HG02852 (cell line): ENCODE measurements around the gene ZNF821.
"Not testable (repeated sequence)": the region's sequence is repeated elsewhere in the genome, so short reads cannot be mapped to it uniquely, and the experiment has no call there.

Experiments used
- ATAC-seq: cut with Tn5 transposase; IDR thresholded peaks from one replicate; pipeline ENCODE4 v1.9.1; 2021; ENCODE audit warnings: mild to moderate bottlenecking, moderate library complexity; ENCODE audit not compliant: unreplicated experiment

The ZNF821 gene

DNA sequence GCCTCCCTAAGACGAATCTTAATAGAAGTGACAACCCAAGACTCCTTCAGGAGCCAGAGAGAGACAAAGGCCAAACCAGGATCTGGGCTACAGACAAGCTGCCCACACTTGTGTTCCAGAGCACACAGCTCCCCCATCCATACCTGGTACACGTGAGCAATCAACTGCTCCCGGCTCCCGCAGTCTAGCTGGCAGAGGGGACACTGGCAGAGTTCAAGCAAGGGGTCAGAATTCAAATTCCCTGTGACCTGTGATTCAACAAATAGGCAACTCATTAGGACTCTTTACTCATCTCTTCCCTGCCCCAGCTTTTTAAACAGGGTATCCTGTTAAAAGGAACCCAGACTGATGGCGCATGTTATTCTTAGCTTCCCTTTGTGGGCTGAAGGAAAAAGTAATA is 20.0 kb downstream of the ZNF821 start:
- no peak for ATAC-seq

DNA sequence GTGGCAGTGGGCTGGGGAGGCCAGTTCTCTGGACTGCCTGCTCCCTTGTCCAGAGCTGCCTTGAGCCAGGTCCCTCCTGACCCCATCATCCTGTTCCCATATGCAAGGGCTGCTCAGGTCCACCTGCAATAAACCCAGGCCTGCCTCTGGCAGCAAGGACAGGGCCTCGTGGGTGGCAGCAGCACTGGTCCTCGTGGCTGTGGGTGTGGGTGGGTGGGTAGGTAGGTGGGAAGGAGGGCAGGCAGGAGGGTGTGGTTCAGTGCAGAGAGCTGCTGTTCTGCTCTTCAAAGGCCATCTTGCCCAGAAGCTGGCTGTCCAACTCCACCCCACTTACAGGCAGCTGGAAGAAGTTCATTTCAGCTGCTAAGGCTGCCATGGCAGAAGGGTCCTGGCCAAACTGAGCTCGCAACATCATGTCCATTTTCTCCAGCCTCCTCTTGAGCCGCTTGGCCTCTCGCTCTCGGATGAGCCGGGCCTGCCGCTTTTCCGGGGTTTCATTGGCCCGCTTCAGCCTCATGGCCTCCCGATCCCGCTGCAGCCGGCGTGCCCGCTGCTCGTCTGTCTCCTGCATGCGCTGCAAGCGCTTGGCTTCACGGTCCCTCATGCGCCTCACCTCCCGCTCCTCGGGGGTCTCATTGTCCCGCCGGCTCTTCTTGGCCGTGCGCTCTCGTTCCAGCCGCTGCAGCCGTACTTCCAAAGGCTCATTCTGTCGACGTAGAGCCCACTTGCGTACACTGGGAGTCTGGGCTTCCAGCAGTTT is 24.0 kb downstream of the ZNF821 start:
- ATAC-seq = no peak

DNA sequence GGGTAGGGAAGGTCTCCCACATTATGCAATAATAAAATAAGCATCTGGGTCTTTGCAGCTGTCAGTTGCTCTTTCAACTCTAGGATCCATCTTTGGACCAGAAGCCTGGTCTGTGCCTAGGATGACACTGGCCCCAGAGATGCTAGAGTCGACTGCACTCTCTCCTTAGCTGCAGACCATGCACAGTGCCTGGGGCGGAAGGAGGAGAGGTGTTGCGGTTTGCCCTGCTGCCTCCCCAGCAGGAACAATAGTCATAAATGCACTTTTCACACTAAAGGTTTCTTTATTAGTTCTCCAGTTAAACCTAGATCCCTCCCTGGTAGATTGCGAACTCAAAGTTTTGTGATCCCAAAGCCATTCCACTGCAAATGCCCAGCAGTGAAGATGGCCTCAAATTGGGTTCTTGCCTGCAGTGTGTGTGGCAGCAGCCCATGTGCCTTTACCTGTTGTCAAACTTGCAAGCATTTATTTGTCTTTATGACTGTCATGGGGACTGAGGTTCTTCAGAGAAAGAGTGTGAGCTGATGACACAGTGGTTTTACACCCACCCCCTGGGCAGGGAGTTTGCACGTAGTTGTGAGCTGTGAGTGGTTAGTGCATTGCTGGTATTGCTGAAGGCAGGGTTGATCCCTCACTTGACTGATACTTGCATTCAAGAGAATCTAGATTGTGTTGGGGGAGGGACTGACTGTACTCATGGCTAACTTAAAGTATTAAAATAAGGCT is 27.9 kb downstream of the ZNF821 start:
- ATAC-seq = no peak

DNA sequence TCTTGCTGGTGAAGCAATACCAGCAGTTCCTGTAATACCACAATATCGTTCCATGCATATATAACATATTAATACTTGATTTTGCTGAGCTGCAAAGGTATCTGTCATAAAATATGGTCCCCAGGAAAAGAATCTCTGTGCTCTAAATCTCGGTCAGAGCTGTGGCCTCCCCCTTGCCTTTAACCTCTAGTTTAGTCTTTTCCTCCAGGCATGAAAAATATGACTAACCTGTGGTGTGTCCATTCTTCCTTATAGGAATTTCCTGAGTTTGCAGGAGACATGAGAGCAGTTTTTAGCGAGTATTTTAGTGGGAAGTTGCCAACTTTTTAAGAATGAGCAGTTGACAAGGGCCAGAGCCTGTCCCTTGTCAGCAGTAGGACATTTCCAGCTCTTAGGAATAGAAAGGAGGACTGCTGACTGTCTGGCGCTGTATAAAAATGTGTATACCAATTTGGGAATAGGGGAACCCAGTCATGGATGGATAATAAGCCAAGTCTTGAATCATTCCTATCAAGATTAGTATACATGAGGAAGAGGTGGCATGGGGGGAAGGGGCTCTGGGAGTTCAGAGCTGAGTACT is 29.5 kb downstream of the ZNF821 start:
- no peak for ATAC-seq

DNA sequence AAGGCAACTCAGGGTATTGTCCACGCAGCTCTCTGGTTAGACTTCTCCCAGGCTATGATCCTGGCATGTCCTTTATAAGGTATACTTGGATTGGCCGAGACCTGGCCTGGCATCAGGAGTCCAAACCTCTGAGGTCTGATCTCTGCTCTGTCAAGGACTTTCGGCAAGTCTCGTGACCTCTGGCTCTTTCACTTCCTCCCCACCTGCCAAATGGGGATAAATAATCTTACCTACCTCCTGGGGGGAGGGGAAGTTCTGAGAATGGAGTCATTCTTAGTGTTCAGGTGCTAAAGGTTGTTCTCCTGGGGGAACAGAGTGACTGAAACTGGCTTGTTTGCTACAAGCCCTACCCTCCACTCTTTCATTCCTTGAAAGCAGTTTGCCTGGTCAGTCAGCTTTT is 30.6 kb downstream of the ZNF821 start:
- peak; percentile 64 for ATAC-seq

- ATAC-seq = no peak
These were observed 31.4 kb downstream of the ZNF821 start for GRCh38 chr16:71852561-71852960.

DNA sequence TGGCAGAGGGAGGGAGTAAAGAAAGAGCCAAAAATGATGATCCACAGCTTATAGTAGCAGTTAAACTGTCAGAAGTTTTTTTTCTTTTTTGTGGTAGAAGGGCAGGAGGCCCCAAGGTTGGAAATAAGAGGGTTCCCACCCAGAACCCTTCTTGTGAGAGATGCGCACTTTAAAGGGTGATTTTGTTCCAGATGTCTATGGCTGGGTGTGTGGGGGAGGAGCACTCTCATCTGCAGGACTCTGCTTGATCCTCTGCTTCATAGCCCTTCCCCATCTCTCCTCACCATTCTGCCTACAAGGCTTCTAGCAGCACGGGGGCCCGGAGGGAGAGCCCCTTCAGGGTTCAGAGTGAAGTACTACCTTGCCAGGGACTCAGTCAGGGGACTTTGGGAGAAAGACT is 31.8 kb downstream of the ZNF821 start:
- ATAC-seq = no peak

GRCh38 chr16:71851746-71852145 is 32.2 kb downstream of the ZNF821 start:
- no peak for ATAC-seq

DNA sequence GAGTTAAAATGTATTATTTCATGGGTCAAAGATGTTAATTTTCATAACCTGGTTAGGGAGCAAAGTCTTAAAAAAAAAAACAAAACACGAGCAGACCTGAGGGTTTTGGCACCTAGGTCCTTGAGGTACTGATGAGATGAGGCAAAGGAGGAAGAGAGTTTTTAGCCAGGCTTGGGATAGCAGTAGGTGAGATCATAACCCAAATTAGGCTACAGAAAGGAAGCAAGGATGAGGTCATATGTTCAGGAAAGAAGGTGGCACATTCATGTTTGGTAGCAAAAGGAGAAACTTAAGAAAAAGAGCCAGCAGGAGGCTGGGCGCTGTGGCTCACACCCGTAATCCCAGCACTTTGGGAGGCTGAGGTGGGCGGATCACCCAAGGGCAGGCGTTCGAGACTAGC is 35.4 kb downstream of the ZNF821 start:
- ATAC-seq = no peak

GRCh38 chr16:71847096-71847495 is 36.9 kb downstream of the ZNF821 start:
- ATAC-seq = no peak

GRCh38 chr16:71846431-71846830 is 37.6 kb downstream of the ZNF821 start:
- no peak for ATAC-seq

DNA sequence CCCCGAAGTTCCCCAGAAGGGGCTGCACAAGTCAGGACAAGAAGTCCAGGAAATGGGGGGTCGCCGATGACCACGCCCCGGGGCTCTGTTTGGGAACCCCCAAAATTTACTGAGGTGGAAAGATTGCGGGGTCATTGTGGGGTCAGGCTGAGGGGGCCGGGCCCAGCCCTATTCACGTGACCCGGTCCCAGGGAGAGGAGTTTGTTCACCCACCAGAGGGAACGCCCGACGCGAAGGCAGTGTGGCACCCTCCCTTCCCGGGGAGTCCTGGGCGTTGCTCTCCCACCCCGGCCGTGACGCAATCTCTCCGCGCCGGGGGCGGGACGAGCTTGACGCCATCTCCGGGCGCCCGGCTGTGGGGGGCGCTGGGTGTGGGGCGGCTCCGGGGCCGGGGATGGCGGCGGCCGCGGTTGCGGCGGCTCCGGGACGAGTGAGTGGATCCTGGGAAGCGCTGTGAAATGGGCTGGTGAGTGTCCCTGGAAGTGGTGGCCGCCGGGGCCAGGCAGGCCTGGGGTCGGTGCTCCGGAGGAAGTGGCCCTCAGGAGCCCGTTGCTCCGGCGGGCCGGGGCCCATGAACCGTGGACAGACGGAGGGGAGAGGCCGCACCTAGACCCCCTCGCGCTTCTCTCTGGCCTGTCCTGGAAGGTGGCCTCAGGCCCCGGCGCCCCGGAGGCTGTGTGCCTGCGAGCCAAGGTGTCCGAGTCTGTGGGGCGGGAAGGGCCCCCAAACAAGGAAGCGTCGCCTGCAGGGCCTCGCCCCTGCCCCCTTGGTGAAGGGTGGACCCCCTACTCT is 38.1 kb downstream of the ZNF821 start, which contains the start of gene ATXN1L:
ATXN1L (plus strand) TSS at position 338 of the 792 bp plus-strand sequence. CDS start 3,765 bp downstream, outside the sequence.
- ATAC-seq = peak; percentile 72

DNA sequence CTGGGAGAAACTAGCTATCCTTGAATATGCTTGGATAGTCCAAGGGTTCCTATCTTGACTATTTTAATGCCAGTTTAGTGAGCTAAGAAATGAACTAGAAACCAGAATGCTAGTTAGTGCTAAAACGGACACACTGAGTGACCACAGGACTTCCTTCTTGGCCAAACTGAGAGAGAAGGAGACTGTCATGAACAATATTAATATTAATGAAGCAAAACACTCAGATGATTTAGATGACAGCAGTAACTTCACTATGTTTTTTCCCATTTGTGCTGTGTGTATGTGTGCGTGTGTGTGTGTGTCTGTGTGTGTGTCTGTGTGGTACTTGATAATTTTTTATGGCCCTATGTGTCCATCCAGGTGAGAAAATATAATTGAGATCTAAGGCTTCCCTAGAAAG is 40.4 kb downstream of the ZNF821 start:
- no peak for ATAC-seq

GRCh38 chr16:71840052-71840451 is 43.9 kb downstream of the ZNF821 start:
- no peak for ATAC-seq

DNA sequence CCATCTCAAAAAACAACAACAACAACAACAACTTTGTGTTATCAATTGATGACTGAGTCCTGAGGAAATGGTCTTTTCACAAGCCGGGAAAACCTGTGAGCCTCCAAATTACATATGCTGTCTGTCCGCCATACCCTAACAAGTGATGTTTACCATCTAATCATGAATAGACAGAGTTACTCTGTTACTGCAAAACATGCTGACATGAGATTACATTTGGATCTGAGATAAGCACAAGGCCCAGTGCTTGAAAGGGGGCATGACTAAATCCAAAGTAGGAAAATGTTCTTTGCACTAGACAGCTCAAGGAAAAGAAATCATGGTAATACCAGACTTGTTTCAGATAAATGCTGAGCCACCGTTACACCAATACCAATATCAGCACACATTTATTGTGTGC is 46.8 kb downstream of the ZNF821 start:
- no peak for ATAC-seq

DNA sequence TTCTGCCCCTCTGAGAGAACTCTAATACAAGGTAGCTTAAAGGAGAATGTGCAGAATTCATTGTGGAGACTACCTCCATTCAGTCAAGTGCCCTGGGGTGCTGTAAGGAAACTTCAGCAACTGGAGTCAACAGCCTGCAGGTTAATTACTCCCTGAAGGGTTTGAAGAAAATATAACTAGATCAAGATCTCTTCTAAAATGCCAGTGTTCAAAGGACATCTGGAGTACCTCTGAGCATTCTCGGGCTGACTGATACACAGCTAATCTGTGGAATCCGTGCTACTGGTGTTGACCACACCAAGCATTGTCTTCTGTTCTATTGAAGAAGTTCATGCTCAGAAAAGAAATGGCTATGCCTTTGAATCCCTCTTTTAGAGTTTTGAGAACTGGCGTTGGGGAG is 49.7 kb downstream of the ZNF821 start:
- ATAC-seq = no peak

GRCh38 chr16:71832112-71832511 is 51.9 kb downstream of the ZNF821 start:
- ATAC-seq = not testable (repeated sequence)

GRCh38 chr16:71831698-71832097 is 52.3 kb downstream of the ZNF821 start:
- not testable (repeated sequence) for ATAC-seq

DNA sequence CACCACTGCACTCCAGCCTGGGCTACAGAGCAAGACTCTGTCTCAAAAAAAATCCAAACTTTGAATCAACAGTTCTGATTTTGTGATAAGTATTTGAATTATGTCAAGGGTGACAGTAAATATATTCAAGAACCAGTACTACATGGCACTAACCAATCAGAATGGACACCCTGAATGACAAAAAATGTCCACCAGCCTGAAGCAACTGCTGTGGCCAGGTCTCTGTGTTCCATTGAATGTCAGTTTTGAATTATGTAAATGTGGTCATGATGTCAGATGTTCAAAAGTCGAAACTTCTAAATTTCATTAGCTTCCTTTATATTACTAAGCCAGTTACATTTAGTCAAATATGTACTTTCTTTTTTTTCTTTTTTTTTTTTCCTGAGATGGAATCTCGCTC is 53.6 kb downstream of the ZNF821 start:
- no peak for ATAC-seq

GRCh38 chr16:71826533-71827017 is 57.4 kb downstream of the ZNF821 start:
- no peak for ATAC-seq

GRCh38 chr16:71817155-71817500 is 66.9 kb downstream of the ZNF821 start:
- ATAC-seq = peak; percentile 7
